ENCODE measurements around the gene CCDC40.
A peak's percentile ranks its signal among the peaks of the same experiment; 100 is the strongest.

Gene CCDC40

DNA sequence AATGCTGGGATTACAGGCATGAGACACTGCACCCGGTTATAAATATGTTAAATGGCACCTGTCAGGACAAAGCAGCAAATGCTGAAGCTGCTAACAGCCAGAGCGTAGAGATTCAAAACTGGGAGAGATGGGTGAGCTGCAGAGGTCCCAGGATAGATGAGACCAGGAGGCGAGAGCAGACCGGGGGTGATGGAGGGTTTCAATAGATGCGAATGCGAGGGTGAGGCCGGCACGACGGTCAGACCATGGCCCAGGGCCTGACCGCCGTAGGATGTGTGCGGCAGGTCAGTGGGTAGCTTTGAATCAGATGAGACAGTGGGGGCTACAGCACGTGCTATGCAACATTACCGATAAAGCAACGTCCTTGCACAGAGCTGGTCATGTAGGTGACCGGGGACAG is 14.3 kb downstream of the CCDC40 start:
- DNase-seq: no peak

DNA sequence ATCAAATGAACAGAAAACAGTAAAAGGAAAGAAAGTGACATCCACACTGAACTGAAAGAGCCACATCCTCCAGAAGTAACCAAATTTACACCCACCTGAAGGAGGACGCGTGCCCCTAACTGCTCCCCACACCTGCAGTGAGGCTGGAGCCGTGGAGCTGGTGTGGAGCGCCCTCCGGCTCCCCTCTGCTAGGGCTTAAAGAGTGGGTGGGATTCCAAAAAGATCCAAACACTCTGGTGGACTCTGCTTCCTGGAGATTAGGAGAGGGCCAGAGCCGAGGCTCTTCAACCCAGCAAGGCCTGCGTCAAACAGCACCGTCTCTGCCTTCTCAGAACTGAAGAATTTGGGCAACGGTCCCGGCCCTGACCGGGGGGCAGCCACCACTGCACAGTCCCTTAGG is 15.2 kb downstream of the CCDC40 start:
- DNase-seq: no peak

DNA sequence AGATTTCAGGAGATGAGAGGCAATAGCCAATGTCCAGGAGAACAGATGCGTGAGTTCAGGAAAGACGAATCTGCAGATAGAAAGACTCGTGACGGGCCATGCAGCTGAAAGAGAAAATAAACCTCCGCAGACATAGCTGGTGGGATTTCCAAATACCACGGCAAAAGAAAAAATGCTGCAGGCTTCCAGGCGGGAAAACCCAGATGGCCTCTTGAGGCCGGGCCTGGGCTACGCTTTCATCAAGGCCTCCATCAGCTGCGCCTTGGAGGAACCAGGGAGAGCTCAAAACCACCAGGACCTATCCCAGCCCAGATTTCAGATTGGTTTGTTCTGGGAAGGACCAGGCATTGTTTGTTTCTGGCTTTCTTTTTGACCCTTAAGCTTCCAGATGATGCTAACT is 16.7 kb downstream of the CCDC40 start:
- no peak for DNase-seq

DNA sequence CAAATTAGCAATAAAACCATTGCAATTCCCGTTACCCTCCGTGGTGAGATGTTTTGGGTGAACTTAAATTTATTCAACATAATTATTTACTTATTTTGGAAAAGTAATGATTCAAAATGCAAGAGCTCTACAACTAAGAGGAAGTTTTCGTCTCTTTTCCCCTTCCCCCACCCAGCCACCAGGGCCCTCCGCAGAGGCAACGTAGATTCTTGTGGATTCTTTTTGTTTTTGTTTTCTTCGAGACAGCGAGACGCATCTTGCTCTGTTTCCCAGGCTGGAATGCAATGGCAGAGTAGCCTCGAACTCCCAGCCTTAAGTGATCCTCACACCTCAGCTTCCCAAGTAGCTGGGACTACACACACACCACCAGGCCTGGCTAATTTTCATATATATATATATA is 19.2 kb downstream of the CCDC40 start:
- DNase-seq: no peak

DNA sequence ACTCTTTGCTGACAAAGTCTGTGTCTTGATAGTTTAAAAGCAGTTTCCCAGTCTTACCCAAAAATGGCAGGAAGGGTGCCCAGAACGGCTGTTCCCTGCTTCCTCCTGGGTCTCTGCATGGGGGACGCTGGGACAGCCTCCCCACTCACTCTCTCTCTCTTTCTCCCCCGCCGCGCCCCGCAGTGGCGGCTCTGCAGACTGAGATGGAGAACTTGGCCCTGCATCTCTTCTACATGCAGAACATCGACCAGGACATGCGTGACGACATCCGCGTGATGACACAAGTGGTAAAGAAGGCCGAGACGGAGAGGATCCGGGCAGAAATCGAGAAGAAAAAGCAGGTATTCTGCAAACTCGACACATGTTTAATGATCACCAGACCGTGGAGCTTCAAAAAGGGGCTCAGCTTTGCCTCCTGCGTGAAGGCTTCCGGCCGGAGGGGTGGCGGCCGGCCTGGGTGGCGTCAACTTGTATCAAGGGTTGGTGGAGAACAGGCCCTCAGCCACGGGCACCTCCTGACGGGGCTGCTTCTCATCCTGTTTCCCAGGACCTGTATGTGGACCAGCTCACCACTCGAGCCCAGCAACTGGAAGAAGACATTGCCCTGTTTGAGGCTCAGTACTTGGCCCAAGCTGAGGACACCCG is 22.0 kb downstream of the CCDC40 start:
- no peak for DNase-seq

DNA sequence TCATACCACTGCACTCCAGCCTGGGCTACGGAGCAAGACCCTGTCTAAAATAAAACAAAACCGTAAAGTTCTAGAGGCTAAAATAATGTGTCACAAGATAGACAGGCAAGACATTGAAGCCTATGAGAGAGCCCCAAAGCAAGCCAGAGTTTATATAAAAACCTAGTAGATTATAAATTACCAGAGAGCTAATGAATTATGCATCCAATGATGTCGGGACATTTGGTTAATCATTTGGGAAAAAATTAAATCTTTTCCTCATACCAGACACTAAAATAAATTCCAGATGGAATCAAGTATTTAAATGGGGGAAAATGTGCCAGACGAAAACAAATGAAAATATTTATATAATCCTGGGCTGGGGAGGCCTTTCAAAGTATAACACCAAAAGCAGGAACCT is 24.2 kb downstream of the CCDC40 start:
- no peak for DNase-seq

DNA sequence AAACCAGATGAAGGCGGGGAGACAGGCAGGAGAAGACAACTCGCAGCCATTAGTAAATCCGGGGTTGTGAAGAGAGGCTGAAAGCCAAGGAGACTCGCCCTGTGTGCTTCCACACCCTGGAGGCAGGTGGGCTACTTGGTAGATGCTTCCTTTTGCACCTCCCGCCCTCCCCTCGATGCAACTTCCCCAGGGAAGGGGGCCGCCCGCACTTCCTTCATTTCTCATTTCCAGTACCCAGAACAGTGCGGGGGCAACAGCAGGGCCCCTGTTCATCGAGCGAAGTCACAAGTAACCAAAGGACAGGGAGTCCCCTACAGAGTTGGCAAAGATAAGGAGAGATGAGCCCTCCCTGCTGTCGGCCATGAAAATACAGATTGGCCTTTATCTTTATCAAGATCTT is 25.0 kb downstream of the CCDC40 start:
- DNase-seq: no peak

DNA sequence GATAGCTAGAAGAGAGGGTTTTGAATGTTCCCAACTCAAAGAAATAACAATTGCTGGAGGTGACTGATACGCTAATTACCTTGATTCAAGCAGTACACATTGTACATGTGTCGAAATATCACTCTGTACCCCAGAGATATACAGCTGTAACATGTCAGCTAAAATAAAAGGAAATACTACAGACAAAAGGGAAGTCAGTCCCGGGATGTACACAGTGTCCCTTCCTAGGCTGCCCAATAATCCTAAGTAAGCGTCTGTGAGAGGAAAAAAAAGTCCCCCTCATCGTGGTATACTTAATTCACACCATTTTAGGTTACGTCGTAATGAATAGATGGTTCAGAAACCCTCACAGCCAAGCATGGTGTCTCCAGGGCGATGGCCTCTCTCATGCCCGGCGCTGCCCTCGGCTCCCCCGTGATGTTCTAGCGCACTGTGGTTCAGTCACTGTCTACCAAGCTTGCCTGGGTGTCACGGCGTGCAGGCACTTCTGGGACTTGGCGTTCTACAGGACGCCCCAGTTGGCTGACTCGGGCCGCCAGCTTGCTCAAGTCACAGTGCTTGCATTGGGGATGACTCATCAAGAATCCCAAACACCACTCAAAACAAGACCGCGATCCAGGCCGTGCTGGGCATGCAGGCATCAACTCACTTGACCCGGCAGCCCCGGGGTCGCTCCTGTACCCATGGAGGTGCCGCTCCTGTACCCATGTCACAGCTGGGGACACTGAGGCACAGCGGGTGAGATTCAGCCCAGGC is 27.6 kb downstream of the CCDC40 start:
- DNase-seq: no peak

DNA sequence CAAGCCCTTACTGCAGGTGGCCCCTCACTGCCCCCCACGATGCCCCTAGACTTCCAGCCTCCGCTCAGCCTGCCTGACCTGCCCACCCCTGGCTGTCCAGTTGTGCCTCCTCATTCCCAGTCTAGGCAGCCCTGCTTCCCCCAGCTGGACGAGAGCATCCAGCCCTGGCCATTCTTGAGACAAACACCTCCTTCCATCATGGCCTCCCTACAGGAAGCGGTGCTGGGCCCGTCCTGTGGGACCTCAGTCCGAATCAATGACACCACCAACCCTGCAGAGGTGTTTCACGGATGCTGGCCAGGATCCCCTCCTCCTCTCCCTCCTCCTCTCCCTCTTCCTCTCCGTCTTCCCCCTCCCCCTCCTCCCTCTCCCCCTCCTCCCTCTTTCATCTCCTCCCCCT is 28.3 kb downstream of the CCDC40 start:
- no peak for DNase-seq

DNA sequence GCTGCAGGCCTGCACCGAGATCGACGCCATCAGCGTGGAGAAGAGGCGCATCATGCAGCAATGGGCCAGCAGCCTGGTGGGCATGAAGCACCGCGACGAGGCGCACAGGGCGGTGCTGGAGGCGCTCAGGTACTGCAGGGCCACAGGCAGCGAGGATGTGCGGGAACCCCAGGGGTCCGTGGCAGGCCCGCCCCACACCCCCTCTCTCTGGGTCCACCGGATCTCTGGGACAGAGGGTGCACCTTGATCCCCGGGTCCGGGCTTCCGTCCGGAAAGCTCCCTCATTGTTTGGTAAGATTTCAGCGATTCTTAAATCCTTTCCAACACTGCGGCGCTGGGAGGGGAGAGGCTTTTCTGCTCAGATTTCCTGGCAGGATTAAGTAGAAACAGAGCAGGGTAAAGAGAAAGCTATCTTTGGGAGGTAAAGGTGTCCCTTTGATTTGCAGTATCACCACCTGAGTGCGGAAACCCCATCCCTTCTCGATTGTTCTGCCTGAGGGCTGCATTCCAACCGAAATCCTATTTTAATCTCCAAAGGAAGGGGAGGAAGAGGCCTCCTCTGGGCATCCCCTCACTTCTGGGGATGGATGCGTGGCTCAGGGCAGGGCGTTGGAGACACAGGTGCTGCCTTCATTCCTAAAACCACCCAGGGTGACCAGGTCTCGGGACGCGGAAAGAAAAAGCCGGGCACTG is 29.2 kb downstream of the CCDC40 start:
- no peak for DNase-seq

DNA sequence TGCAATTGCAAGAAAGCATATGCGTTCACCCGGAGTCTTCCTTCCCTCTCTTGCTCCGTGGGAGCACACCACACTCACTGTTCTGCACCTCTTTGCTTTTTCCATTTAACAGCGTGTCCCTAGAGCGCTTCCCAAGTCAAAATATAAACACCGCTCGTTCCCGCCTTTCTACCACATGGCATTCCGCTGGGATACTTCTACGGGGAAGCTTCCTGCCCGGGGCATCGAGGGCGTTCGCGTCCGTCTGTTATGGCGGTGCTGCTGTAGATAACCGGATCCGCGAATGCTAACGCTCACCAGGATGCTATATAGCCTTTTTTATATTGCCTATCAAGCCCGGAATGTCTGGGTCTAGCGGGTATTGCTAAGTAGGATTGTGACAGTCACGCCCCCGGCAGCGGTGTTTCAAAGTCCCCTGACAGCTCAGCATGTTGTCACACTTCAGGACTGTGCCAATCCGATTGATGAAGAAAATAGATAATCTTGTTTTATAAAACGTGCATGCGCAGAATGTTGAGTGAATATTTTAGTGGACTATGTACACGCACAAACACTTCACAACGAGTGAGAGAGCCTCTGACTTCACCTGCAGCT is 31.0 kb downstream of the CCDC40 start:
- DNase-seq: no peak

DNA sequence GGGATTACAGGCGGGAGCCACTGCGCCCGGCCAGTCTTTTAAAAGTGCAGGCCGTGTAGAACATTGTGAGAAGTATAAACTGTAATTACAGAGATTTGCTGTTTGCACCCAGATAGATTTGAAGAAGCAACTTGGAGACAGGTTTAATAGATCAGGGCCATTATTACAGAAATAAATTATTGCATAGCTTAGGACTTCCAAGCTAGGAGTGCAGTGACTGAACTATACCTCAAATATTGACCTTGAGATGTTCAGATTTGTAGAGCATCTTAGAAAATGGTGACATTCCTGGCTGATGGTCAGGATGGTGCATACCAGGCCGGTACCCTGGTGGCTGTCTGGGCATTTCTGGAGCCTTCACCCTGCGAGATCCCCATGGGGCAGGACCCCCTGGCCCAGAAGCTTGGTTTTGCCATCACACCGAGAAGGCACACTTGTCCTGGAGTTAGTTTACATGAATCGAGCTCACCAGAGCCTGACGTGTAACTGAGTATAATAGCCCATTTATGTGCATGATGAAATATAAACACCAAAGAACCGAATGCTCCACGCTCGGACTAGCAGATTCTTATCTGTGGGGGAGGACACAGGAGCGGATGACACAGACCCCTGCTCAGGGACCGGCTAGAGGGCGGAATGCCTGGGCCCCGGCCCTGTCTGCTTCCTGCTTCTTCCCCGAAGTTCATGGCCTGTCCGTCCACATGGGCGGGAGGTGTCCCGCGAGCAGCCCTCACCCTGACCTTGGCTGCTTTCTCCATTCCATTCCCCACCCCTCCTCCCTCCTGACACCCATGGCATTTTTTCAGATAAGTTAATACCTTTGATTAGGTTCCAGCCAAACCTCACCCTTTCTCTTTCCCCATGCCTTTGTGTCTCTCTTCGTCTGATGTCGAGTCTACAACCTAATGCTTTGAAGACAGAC is 32.1 kb downstream of the CCDC40 start:
- DNase-seq: no peak

DNA sequence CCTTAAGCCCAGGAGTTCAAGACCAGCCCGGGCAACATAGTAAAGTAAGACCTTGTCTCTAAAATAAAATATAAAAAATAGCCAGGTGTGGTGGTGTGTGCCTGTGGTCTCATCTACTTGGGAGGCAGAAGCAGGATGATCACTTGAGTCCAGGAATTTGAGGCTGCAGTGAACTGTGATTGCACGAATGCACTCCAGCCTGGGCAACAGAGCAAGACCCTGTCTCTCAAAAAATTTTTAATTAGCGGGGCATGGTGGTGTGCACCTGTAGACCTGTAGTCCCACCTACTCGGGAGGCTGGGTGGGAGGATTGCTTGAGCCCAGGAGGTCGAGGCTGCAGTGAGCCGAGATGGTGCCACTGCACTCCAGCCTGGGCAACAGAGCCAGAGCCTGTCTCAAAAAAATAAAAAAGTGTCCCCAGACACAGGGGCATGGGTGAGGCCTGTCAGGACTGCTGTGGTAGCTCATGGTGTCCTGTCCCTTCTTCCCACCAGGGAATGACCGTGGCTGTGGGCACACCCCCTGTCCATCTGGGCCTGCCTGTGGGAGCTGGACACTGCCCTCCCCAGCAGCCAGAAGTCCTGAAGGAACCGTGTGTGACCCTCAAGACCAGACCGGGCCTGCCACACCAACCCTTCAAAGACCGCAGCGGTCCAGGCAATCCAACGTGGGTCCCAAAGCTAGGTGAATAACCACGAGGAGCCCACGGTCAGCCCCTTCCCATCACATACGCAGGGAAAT is 34.1 kb downstream of the CCDC40 start:
- DNase-seq: no peak

DNA sequence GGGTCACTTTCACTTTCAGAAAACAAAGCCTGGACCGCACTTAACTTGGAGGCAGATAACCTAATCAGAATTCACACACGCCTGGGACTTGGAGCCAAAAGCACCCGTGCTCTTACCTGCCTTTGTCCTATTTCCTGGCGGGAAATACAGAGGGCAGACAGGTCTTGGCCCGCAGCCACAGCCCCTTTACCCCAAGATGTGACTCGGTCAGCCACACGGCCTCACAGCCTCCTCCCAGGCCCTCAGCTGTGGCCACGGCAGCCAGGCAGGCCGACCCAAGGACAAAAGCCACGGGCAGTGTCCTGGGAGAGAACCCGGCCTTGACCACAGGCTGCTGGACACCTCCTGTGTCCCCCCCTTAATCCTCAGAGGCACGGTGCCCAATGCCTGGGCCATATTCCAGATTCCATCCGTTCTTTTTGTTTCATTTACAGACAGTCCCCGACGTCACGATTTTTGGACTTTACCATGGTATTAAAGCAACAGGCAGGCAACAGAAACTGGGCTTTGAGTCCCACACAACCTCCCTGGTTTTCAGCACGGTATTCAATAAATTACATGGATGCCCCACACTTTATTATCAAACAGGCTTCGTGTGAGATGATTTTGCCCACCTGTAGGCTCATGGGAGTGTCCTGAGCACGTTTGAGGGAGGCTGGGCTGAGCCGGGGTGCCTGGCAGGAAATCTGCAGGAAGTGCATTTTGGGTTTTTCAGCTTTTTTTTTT is 34.8 kb downstream of the CCDC40 start:
- no peak for DNase-seq

DNA sequence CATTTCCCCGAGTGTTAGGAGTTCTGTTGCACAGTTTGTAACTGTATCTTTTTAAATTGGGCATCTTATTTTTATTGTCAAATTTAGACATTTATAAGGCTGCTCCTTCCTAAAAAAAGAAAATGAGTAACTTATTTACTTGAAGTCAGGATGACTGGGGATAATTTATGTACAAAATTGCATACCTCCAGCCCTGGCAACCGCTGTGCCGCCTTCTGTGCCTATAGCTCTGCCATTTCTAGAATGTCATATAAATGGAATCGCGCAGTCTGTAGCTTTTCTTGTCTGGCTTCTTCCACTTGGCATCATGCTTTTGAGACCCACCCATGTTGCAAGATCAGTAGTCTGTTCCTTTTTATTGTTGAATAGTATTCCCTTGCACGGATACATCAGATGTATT is 36.0 kb downstream of the CCDC40 start:
- no peak for DNase-seq

DNA sequence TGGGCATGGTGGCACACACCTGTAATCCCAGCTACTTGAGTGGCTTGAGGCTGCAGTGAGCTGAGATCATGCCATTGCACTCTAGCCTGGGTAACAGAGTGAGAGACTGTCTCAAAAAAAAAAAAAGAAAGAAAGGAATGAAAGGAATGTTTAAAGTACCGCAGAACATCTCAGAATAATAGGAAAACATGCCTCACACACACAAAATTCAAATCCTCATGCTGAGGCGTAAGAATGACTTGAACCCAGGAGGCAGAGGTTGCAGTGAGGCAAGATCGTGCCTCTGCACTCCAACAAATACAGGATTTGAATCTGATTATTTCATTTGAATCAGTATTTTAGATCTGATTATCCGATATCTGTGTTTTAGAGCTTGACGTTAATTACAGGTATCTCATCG is 43.6 kb downstream of the CCDC40 start:
- no peak for DNase-seq

DNA sequence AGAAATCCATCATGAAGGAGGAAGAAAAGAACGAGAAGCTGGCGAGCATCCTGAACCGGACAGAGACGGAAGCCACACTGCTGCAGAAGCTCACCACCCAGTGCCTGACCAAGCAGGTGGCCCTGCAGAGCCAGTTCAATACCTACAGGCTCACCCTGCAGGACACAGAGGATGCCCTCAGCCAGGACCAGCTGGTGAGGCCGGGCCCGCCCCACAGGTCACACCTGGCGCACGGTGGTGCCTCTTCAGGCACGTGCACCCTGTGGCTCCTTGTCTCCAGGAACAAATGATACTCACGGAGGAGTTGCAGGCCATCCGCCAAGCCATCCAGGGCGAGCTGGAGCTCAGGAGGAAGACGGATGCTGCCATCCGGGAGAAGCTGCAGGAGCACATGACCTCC is 45.2 kb downstream of the CCDC40 start:
- DNase-seq: no peak

DNA sequence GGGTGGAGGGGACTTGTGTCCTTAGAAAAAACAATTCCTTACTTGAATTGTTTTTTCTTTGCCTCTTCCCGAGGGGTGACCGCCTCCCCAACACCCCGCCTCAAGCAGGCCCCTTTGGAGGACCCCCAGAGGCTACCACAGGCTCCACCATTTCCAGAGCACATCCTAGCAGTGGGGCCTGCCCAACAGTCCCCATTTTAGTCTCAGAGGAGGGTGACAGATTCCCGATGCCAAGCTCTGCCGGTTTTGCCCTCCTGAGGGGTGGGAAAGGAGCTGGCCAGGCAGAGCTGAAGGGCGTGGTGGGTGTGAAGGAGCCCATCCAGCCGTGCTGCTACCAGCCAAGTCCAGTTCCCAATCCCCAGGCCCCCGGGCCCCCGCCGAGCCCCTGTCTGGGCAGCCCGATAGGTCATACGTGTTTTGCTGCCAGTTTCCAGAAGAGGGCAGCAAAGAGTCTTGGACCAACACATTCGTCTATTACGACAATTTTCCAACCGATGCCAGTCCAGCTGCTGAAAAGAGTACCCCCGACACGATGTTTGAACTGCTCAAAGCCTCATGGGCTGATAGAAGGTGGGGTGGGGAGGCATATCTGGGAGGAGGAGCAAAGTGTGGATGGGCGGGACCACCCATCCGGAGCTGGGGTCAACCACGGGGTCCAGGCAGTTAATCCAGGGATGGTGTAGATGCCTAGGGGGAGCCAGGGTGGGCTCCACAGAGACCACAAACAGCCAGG is 46.1 kb downstream of the CCDC40 start:
- DNase-seq: peak; percentile 79 to 87

DNA sequence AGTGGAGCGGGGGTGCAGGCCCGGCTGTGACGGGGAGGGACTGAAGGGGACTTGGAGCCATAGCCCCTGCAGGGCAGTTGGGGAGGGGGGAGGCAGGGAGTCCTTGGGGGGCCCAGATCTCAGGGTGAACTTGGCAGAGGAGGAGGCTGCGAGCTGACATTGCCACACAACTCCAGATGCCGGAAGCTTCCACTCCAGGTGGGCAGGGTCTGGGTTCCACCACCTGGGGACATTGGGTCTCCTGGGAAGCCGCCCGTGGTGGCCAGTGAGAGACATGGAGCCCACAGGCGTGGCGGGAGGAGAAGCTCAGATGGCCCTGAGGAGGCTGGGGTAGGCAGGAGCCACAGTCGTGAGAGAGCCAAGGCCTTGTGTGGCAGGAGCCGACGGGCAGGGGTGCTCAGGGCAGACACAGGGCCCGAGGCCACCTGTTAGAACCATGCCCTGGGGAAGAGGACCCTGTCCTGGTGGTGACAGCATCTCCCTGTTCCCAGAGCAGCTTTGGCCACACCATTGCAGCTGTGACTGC is 46.8 kb downstream of the CCDC40 start:
- no peak for DNase-seq

DNA sequence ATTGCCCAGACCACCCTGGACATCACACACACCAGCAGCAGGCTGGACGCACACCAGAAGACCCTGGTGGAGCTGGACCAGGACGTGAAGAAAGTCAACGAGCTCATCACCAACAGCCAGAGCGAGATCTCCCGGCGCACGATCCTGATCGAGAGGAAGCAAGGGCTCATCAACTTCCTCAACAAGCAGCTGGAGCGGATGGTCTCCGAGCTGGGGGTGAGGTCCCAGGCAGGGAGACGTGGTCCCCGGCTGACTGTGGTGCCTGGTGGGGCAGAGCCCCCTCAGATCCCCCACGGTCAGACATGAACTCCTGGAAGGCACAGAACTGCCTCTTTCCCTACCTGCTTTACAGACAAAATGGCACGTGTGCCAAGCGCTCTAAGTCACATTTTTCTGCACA is 48.3 kb downstream of the CCDC40 start:
- DNase-seq: no peak

Data from Kasumi-1 (cell line).